Pancreas (tissue), 10 donors: Measurements from ENCODE around the gene PTPN20. TPM values are rescaled to one million over a fixed set of nuclear protein-coding genes. Genes with fewer than 3 reads are reported as not detected.

Experiments
- ATAC-seq, 4 donors: fragments of 200-7000 bp; cut with Tn5 transposase; one replicate each; pipeline versions ENCODE4 v1.8.0 to v1.9.1; 2020; ENCODE audit warnings: mild to moderate bottlenecking in 4 of 4, moderate library complexity in 4 of 4
- DNase-seq, 6 donors: peaks; one replicate each; pipeline ENCODE4 v3.0.0-alpha.2; 2020
- FAIRE-seq: peaks from 2 replicates; lab custom pipeline; 2012; peaks lifted over from hg19 to GRCh38; lab: Jason Lieb, UNC
- H3K27ac ChIP-seq, 4 donors: fragments of 200-600 bp; sonication (generic); 1 replicate in 3 of 4; 2 replicates in 1 of 4; pipeline versions ENCODE4 v1.5.0 to v1.8.0; 2020
- H3K27me3 ChIP-seq, 4 donors: fragments of 200-600 bp; one replicate each; pipeline ENCODE4 v1.8.0; 2021
- H3K36me3 ChIP-seq, 3 donors: fragments of 200-600 bp; sonication (generic) in 1 of 3; one replicate each; pipeline versions ENCODE4 v1.5.0 to v1.8.0; 2020 to 2021
- H3K4me1 ChIP-seq, 3 donors: fragments of 200-600 bp; one replicate each; pipeline ENCODE4 v1.8.0; 2021
- H3K4me3 ChIP-seq, 4 donors: fragments of 200-600 bp; sonication (generic) in 2 of 4; one replicate each; pipeline versions ENCODE4 v1.5.0 to v1.8.0; 2020 to 2021
- H3K9me3 ChIP-seq, 4 donors: fragments of 200-600 bp; one replicate each; pipeline ENCODE4 v1.8.0; 2021
- CTCF ChIP-seq, 4 donors: fragments of 200-600 bp; sonication (generic) in 3 of 4; IDR thresholded peaks; one replicate each; pipeline versions ENCODE4 v1.5.0 to v1.8.0; 2021; ENCODE audit warnings: antibody characterized with exemption in 4 of 4
- WGBS, 2 donors: extraction: QIAGEN DNeasy Blood & Tissue Kit; methylation state at CpG; one replicate each; pipeline ENCODE4 v1.1.7; 2013; 5-methylcytosine and 5-hydroxymethylcytosine counted together
- intact Hi-C, 3 donors: fragments of 100-400 bp; cut with DNase I; formaldehyde crosslinking; loops; one replicate each; pipeline versions ENCODE4 v1.11.1 to v1.14.2; 2022
- polyA plus RNA-seq, 2 donors: library from polyadenylated mRNA; stranded (reverse); fragments of 200-250 nt; gene quantifications; one replicate each; pipeline ENCODE4 v1.2.3, GENCODE V29; 2013
- total RNA-seq, 6 donors: library from RNA; stranded (reverse); fragmentation: NEBNext Ultra II Directional in 4 of 6; extraction: Animal tissue kit (Norgen Biotek cat#: 25700) in 4 of 6; gene quantifications; one replicate each; pipeline versions ENCODE4 v1.2.1 to v1.2.4, GENCODE V29; 2021 to 2023
- donor health status: healthy with polysubstance abuse.
- donor health status: DM: no; HTN: no; CAD: no; lungs with moderate emphysema.
- donor health status: DM: no; HTN: no; CAD: no.
- donor health status: control.
- donor health status: control.
- donor health status: Bipolar disorder and iron deficiency.
- donor health status: DM: yes; HTN: yes; CAD: no.
- donor health status: DM: no; HTN: no; CAD: no.
- donor health status: DM: no; HTN: no; CAD: no.
- donor health status: DM: yes; HTN: yes; CAD: no.

PTPN20 gene
- total and polyA plus RNA-seq, 8 donors: 1.4 to 8.3 (median 3.2) TPM

GRCh38 chr10:47038881-47039561 lies 127.8 kb downstream of the PTPN20 start:
- H3K36me3 ChIP-seq: no peaks in the 10 kb centered on the region
- no peak for TF ChIP-seq CTCF (IDR thresholded peaks at IDR 0.05)
- 67% methylated on average over 12 of the region's 12 CpGs for WGBS, 2 donors
- ATAC-seq: no peak
- no peaks in the 10 kb centered on the region for H3K27me3 ChIP-seq
- intact Hi-C loops: loop anchor here in 1 of 3 donors (10.0 kb wide), 1 partner anchor 286 kb away; the partner anchor contains the start of gene GDF2
- FAIRE-seq: no peak
- peak in 1 of 6 donors; percentile 32 for DNase-seq
- no peak overlapping the region for H3K4me3 ChIP-seq
- no peaks in the 10 kb centered on the region for H3K9me3 ChIP-seq
- H3K27ac ChIP-seq: no peak overlapping the region
- H3K4me1 ChIP-seq: no peaks in the 10 kb centered on the region

GRCh38 chr10:47039562-47039913 lies 128.3 kb downstream of the PTPN20 start:
- intact Hi-C loops: loop anchor here in 1 of 3 donors (10.0 kb wide), 1 partner anchor 285 kb away; the partner anchor contains the start of gene GDF2
- Histone ChIP-seq H3K4me1 (no peaks in the 10 kb centered on the region), H3K9me3 (no peaks in the 10 kb centered on the region), H3K4me3 (no peak overlapping the region), H3K27ac (no peak overlapping the region), H3K36me3 (no peaks in the 10 kb centered on the region), H3K27me3 (no peaks in the 10 kb centered on the region)
- peak in 1 of 6 donors; percentile 30 for DNase-seq
- no peak for TF ChIP-seq CTCF (IDR thresholded peaks at IDR 0.05)
- WGBS, 2 donors: 71 to 74% methylated on average over 4 of the region's 4 CpGs
- no peak for FAIRE-seq
- ATAC-seq: no peak

- no peak for TF ChIP-seq CTCF (IDR thresholded peaks at IDR 0.05)
- H3K9me3 ChIP-seq: no peaks in the 10 kb centered on the region
- H3K4me3 ChIP-seq: no peak overlapping the region
- no peak for FAIRE-seq
- DNase-seq: peak in 2 of 6 donors; percentile 39 to 43
- WGBS, 2 donors: 88 to 91% methylated on average over 9 of the region's 9 CpGs
- intact Hi-C loops: no loop called here
- no peak for ATAC-seq
- no peaks in the 10 kb centered on the region for H3K27me3 ChIP-seq
- H3K36me3 ChIP-seq: no peaks in the 10 kb centered on the region
- no peaks in the 10 kb centered on the region for H3K4me1 ChIP-seq
- no peak overlapping the region for H3K27ac ChIP-seq
Measured at GRCh38 chr10:47040041-47040491, 128.8 kb downstream of the PTPN20 start.

GRCh38 chr10:47040681-47041080 lies 129.5 kb downstream of the PTPN20 start:
- H3K27ac ChIP-seq: no peak overlapping the region
- ATAC-seq (no peak), FAIRE-seq (no peak), DNase-seq (peak in 1 of 6 donors; percentile 12)
- no peaks in the 10 kb centered on the region for H3K27me3 ChIP-seq
- no peaks in the 10 kb centered on the region for H3K9me3 ChIP-seq
- H3K4me1 ChIP-seq: no peaks in the 10 kb centered on the region
- no peak overlapping the region for H3K4me3 ChIP-seq
- intact Hi-C loops: no loop called here
- H3K36me3 ChIP-seq: no peaks in the 10 kb centered on the region
- TF ChIP-seq CTCF (IDR thresholded peaks at IDR 0.05): no peak
- WGBS, 2 donors: 74 to 80% methylated on average over 4 of the region's 4 CpGs
